Hepatic stellate cell (primary cell): Measurements from ENCODE around the gene GAREM1.
A peak's percentile ranks its signal among the peaks of the same experiment; 100 is the strongest.

Source experiments
- DNase-seq: peaks from one replicate; pipeline ENCODE4 v3.0.0; 2011; ENCODE audit warnings: low spot score

The GAREM1 gene

DNA sequence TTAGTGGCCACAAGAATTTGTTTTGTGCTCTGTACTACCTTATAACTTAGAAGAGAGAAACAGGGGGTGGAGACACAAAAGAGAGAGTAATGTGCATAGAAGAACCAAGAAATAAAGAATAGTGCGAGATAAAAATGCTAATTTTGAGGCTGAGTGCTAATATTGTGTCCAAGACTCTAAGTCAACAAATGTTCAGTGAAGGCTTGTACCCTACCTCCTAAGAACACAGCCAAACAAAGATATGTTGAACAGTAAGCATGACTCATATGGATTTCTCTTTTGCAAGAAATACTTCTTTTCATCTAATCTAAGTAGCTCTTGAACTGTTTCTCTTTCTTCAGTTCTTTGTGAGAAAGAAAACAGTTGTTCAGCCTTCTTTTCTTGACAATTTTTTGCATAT is 45.2 kb downstream of the GAREM1 start:
- DNase-seq = no peak

DNA sequence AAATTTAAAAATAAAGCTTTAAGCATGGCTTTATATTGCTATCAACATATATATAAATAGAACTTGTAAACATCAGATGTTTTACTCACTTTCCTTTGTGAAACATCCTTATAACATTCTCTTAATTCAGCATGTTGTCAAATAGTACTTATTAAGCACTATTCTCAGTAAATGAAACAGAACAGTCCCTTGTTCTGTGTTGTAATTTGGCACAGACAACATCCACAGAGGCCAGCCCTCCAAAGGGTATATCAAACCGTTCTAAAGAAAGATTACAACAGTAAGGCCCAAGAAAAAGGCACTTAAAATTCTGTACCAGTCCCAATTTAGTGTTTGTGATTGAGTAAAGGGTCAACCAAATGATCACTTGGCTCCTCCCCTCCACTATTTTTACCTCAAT is 46.0 kb downstream of the GAREM1 start:
- DNase-seq = no peak

GRCh38 chr18:32422978-32423740 is 47.5 kb downstream of the GAREM1 start:
- no peak for DNase-seq

GRCh38 chr18:32422201-32422600 is 48.5 kb downstream of the GAREM1 start:
- DNase-seq = no peak

- no peak for DNase-seq
Observed at GRCh38 chr18:32420084-32420750, 50.5 kb downstream of the GAREM1 start.

DNA sequence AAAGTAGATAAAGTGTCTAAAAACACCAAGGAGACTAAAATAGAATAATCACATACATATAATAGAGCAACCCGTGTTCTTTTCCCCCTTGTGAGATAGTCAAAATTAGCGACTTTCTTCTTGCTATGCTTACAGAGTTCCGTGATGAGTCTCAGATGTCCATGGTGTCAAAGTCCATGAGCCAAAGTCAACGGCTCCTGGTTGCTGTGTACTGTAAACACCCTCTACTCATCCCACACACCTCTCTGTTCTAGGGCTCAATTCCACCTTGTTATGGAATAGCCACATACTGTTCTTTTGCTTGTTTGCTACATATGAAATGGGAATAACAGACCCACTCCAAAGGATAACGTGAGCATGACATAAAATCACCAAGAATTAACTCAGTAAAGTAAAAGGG is 52.5 kb downstream of the GAREM1 start:
- no peak for DNase-seq

GRCh38 chr18:32405588-32405987 is 65.1 kb downstream of the GAREM1 start:
- DNase-seq = no peak

GRCh38 chr18:32401621-32402020 is 69.1 kb downstream of the GAREM1 start:
- DNase-seq = no peak

DNA sequence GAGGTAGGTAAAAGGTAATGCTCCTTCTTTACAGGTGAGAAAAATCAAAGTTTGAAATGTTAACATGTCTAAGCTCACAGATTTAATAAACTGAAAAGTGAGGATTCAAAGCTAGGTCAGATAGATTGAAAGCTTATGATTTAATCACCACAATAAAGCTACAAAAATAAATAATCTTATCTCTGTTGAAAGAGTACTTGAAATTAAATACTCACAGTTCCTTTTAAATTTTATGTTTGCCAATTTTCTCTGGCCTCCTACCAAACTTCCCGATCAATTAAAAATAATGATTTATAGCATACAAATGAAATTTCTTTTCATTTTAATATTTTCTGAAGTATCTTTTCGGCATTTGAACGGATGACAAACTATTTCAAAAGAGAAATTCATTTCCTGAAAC is 77.3 kb downstream of the GAREM1 start:
- no peak for DNase-seq

DNA sequence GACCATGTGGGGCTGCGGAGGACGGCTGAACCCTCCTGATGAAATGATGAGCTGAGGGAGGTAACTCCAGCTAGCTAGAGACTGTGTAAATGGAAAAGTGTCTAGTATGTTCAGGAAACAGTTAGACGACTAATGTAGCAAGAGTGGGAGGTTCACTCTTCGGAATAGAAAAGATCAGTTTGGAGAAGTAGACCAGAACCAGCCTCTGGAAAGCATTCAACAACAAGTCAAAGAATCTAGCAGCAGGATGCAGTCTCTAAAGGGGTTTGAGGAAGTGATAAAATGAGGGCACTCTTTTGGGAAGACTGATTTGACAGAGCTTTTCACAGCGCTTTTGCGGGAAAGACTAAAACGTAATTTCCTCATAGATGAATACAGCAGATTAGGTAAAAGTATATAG is 79.6 kb downstream of the GAREM1 start:
- no peak for DNase-seq

- no peak for DNase-seq
Observed at GRCh38 chr18:32389858-32390257, 80.8 kb downstream of the GAREM1 start.

DNA sequence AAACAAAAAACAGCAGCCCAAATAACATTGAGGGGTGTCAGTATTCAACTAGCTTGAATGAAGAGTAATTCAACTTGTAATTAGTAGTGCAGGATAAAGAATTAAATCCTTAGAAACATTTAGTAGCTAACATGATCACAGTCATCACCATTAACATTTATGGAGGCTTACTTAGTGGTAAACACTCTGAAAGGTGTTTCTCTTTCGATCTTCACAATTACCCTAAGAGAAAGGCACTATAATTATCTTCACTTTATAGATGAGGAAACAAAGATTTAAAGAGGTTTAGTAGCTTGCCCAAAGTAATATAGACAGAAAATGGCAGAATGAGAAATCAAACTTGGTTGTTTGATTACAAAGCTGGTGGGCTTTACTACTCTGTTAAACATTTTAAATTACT is 81.5 kb downstream of the GAREM1 start:
- DNase-seq = no peak

DNA sequence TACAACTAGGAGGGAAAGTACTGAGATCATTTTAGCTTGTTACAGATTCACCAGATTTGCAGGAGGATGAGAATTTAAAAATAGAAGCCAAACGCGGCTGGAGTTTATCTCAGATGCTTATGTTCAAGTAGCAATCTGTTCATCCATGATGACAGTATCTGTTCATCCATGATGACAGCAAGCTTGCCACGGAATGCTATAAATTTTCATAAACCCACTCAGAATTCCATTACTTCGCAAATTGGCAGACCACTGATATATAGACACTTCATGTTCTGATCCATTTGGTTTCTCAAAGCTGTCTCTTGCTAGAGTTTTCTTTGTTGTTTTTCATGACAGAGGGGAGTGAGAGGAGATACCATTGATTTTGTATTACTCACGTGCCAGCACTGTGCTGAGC is 84.2 kb downstream of the GAREM1 start:
- DNase-seq = no peak

GRCh38 chr18:32383050-32383819 is 87.4 kb downstream of the GAREM1 start:
- peak; percentile 55 for DNase-seq

- no peak for DNase-seq
Observed at GRCh38 chr18:32381761-32382160, 88.9 kb downstream of the GAREM1 start.

DNA sequence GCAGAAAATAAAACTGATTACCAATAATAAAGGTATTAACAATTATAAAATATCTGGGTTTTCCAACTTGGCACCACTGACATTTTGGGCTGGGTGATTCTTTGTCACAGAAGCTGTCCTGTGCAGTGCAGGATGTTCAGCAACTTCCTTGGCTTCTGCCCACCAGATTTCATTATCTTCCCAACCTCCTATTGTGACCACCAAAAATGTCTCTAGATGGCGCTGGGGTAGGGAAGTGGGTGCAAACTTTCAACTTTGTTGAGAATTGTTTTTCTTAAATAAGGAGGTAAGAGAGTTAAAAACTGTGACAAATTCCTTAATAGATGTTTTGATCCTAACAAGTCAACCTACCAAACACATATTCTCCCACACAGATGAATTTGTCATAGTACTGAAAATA is 90.1 kb downstream of the GAREM1 start:
- no peak for DNase-seq

- DNase-seq = no peak
Observed at GRCh38 chr18:32379891-32380290, 90.8 kb downstream of the GAREM1 start.

GRCh38 chr18:32378705-32379104 is 92.0 kb downstream of the GAREM1 start:
- DNase-seq = peak; percentile 9

DNA sequence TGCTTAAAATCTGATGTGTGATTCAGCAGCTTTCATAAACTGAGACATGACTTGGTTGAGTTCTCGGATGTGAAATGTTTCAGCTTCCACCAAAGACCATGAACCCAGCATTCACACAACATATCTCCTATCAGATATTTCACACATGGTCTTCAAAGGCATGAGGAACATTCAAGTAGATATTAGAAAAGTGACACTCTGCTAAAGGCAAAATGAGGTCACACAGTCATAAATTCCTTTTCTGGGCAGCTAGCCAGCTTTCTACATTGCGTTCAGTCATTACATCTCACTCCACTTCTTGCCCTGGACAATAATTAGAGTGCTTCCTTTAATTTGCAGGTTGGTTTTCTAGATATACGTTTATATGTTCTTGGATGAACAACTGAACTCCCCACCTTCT is 96.7 kb downstream of the GAREM1 start:
- no peak for DNase-seq

DNA sequence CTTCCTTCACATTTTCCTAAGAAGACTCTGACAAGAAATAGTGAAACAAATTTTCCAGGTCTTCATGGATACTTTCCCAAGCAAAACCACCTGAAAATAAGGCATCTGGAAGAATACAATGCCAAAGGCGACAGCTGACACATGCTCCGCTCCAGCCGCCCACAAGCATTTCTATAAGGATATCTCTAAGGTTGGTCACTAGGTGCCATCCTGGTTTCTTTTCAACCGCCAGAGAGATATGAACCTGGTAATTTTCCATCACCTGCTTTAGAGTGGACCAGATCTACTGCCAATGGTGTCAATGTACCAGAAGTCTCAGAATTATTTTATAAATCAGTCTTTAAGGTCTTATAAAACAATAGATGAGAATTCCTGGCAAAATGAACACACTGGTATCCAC is 97.2 kb downstream of the GAREM1 start:
- DNase-seq = no peak

GRCh38 chr18:32372381-32373061 is 98.2 kb downstream of the GAREM1 start:
- DNase-seq = no peak

- DNase-seq = no peak
Observed at GRCh38 chr18:32372047-32372380, 98.7 kb downstream of the GAREM1 start.

- DNase-seq = no peak
Observed at GRCh38 chr18:32371384-32371783, 99.3 kb downstream of the GAREM1 start.
